ENCODE results near the gene SUV39H2. TPM values are rescaled to one million over a fixed set of nuclear protein-coding genes. Genes with fewer than 3 reads are reported as not detected.
"Not testable (repeated sequence)": the region's sequence is repeated elsewhere in the genome, so short reads cannot be mapped to it uniquely, and the experiment has no call there.

SUV39H2 gene
- total and polyA plus RNA-seq, 4 donors: 14.4 to 19.4 (median 15.8) TPM

DNA sequence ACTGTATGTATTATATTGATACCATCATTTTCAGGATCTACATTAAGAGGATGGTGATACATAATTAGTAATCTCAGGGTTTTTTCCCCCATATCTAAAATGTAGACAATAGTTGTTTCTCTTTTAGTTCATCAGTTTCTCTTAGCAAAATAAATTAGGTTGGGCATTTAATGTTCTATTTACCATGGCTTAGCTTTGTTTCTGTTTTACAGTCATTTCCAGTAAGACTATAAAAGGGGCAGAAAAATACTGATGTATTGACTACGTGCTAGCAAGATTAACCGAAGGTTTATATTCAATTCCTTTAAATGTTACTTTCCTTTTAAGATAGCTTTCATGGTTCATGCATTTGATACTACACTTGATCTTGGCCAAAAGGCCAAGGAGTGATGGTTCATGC is 26.2 kb downstream of the SUV39H2 start:
- WGBS (ENCODE audit: insufficient coverage): 100% methylated on average over 1 of the region's 2 CpGs
- Histone ChIP-seq H3K36me3 (ENCODE audit: control insufficient read depth, insufficient read depth, low read length) (peaks cover 16% of the 10 kb centered on the region), H3K9me3 (ENCODE audit: control insufficient read depth, insufficient read depth, low read length) (no peaks in the 10 kb centered on the region), H3K4me3 (ENCODE audit: low read depth, low read length) (no peak overlapping the region), H3K4me1 (ENCODE audit: control insufficient read depth, insufficient read depth, low read length) (no peaks in the 10 kb centered on the region), H3K27ac (ENCODE audit: low read depth, low read length) (no peak overlapping the region), H3K27me3 (ENCODE audit: control insufficient read depth, insufficient read depth, low read length) (no peaks in the 10 kb centered on the region)
- no peak for DNase-seq (ENCODE audit: low read depth in 4 of 6, low spot score in 6 of 6)

DNA sequence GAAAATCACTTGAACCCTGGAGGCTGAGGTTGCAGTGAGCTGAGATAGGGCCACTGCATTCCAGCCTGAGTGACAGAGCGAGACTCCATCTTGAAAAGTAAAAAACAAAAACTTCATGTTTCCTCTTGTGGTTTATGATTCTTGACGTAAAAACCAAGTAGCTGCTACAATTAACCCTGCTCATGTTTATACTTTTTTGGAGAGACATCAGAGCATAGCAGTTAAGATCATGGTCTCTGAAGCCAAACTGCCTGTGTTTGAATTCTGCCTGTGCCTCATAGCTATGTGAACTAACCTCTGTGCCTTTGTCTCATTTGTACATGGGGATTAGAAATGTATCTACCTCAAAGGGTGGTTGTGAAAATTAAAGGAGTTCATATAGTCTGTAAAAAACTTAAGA is 27.2 kb downstream of the SUV39H2 start:
- no peak overlapping the region for H3K27ac ChIP-seq (ENCODE audit: low read depth, low read length)
- H3K36me3 ChIP-seq (ENCODE audit: control insufficient read depth, insufficient read depth, low read length): peaks cover 17% of the 10 kb centered on the region
- no peaks in the 10 kb centered on the region for H3K9me3 ChIP-seq (ENCODE audit: control insufficient read depth, insufficient read depth, low read length)
- no peaks in the 10 kb centered on the region for H3K4me1 ChIP-seq (ENCODE audit: control insufficient read depth, insufficient read depth, low read length)
- no peak overlapping the region for H3K4me3 ChIP-seq (ENCODE audit: low read depth, low read length)
- no peaks in the 10 kb centered on the region for H3K27me3 ChIP-seq (ENCODE audit: control insufficient read depth, insufficient read depth, low read length)
- DNase-seq (ENCODE audit: low read depth in 4 of 6, low spot score in 6 of 6): no peak
- 100% methylated on average over 1 of the region's 2 CpGs for WGBS (ENCODE audit: insufficient coverage)

DNA sequence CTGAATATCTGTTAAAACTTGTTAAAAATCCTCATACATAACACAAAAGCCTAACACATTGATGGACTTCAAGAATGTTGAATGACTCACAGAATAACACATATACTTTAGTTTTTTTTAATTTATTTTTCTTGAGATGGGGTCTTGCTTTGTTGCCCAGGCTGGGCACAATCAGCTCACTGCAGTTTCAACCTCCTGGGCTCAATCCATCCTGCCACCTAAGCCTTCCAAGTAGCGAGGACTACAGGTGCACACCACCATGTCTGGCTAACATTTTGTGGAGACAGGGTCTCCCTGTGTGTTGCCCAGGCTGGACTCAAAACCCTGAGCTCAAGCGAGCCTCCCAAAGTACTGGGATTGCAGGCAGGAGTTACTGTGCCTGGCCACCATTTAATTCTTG is 28.1 kb downstream of the SUV39H2 start:
- no peak for DNase-seq (ENCODE audit: low read depth in 4 of 6, low spot score in 6 of 6)
- Histone ChIP-seq H3K36me3 (ENCODE audit: control insufficient read depth, insufficient read depth, low read length) (peaks cover 15% of the 10 kb centered on the region), H3K4me1 (ENCODE audit: control insufficient read depth, insufficient read depth, low read length) (no peaks in the 10 kb centered on the region), H3K4me3 (ENCODE audit: low read depth, low read length) (no peak overlapping the region), H3K9me3 (ENCODE audit: control insufficient read depth, insufficient read depth, low read length) (no peaks in the 10 kb centered on the region), H3K27ac (ENCODE audit: low read depth, low read length) (no peak overlapping the region), H3K27me3 (ENCODE audit: control insufficient read depth, insufficient read depth, low read length) (no peaks in the 10 kb centered on the region)
- 94% methylated on average over 2 of the region's 2 CpGs for WGBS (ENCODE audit: insufficient coverage)

DNA sequence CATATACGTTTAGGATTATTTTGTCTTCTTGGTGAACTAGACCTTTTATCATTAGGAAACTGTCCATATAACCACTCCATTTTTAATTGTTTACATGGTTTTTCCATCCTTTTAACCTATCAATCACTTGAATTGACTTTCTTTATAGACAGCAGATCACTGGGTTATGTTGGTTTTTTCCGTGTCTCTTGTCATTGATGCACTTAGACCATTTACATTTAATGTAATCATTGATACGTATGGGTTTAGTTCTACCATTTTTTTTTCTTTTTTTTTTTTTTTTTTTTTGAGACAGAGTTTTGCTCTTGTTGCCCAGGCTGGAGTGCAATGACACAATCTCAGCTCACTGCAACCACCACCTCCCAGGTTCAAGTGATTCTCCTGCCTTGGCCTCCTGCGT is 28.9 kb downstream of the SUV39H2 start:
- DNase-seq (ENCODE audit: low read depth in 4 of 6, low spot score in 6 of 6); H3K4me1 ChIP-seq (ENCODE audit: control insufficient read depth, insufficient read depth, low read length); H3K27me3 ChIP-seq (ENCODE audit: control insufficient read depth, insufficient read depth, low read length); H3K9me3 ChIP-seq (ENCODE audit: control insufficient read depth, insufficient read depth, low read length); H3K4me3 ChIP-seq (ENCODE audit: low read depth, low read length); H3K27ac ChIP-seq (ENCODE audit: low read depth, low read length): not testable (repeated sequence)
- H3K36me3 ChIP-seq (ENCODE audit: control insufficient read depth, insufficient read depth, low read length): peaks cover 18% of the 10 kb centered on the region
- WGBS (ENCODE audit: insufficient coverage): 100% methylated on average over 1 of the region's 4 CpGs

DNA sequence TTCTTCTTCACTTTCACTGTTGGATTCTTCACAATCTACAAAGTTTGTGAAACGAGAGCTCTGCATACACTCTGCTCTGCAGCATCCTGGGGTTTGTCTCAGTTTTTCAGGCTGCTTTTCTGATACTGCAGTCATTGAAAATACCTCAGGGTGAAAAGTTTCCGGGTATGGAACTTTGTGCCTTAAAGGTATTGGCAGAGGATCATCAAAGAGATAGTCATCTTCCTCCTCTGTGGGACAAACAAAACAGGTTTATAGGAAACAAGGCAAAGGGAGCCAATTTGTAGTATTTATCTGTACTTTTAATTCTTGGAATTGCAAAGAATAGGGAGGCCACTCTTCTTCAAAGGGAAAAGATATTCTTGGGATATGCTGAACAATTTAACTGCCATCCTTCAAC is 30.4 kb downstream of the SUV39H2 start:
- Histone ChIP-seq H3K36me3 (ENCODE audit: control insufficient read depth, insufficient read depth, low read length) (peaks cover 22% of the 10 kb centered on the region), H3K4me1 (ENCODE audit: control insufficient read depth, insufficient read depth, low read length) (no peaks in the 10 kb centered on the region)

DNA sequence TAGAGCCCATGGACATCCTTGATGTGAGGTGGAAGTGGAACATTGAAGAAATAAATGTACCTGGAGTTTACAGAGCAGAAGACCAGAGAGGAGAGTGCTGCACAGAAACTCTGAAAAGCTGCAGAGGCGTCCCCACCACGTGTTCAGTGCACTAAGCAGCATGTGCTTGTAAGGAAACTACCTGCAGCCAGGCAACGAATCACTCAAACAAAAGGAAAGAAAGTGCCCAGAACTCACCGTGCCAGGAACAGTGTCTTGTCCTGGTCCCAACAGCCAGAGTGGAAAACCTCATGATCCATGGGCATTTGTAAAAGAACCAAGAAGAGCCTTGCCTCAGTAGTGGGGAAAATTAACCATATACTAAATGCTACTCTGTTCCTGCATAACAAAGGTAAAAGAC is 32.3 kb downstream of the SUV39H2 start:
- no peak overlapping the region for H3K27ac ChIP-seq (ENCODE audit: low read depth, low read length)
- peaks cover 18% of the 10 kb centered on the region for H3K36me3 ChIP-seq (ENCODE audit: control insufficient read depth, insufficient read depth, low read length)
- peaks cover 2% of the 10 kb centered on the region for H3K9me3 ChIP-seq (ENCODE audit: control insufficient read depth, insufficient read depth, low read length)
- 88% methylated on average over 3 of the region's 4 CpGs for WGBS (ENCODE audit: insufficient coverage)
- H3K4me1 ChIP-seq (ENCODE audit: control insufficient read depth, insufficient read depth, low read length): no peaks in the 10 kb centered on the region
- no peak for DNase-seq (ENCODE audit: low read depth in 4 of 6, low spot score in 6 of 6)
- H3K4me3 ChIP-seq (ENCODE audit: low read depth, low read length): no peak overlapping the region
- no peaks in the 10 kb centered on the region for H3K27me3 ChIP-seq (ENCODE audit: control insufficient read depth, insufficient read depth, low read length)

More for the DNA sequence above, 30.4 kb downstream of the SUV39H2 start:
- WGBS (ENCODE audit: insufficient coverage): no CpG with 5 or more reads among the region's 2 CpGs
- Histone ChIP-seq H3K4me3 (ENCODE audit: low read depth, low read length) (no peak overlapping the region), H3K27me3 (ENCODE audit: control insufficient read depth, insufficient read depth, low read length) (no peaks in the 10 kb centered on the region), H3K27ac (ENCODE audit: low read depth, low read length) (no peak overlapping the region), H3K9me3 (ENCODE audit: control insufficient read depth, insufficient read depth, low read length) (no peaks in the 10 kb centered on the region)
- no peak for DNase-seq (ENCODE audit: low read depth in 4 of 6, low spot score in 6 of 6)

DNA sequence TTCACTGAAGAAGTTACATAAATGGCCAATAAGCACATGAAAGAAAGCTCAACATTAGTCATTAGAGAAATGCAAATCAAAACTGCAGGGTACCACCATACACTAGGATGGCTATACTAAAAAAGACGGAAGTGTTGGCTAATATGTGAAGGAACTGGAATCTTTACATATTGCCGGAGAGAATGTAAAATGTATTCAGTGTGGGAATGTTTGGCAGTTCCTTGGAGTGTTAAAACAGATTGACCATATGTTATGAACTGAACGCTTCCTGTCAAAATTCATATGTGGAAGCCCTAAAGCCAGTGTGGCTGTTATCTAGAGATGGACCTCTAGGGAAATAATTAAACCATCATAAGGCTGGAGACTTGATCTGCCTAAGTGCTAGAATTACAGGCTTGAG is 33.1 kb downstream of the SUV39H2 start:
- peak in 1 of 6 donors; percentile 57 for DNase-seq (ENCODE audit: low read depth in 4 of 6, low spot score in 6 of 6)
- no peak overlapping the region for H3K4me3 ChIP-seq (ENCODE audit: low read depth, low read length)
- H3K4me1 ChIP-seq (ENCODE audit: control insufficient read depth, insufficient read depth, low read length): no peaks in the 10 kb centered on the region
- peaks cover 2% of the 10 kb centered on the region for H3K9me3 ChIP-seq (ENCODE audit: control insufficient read depth, insufficient read depth, low read length)
- H3K27me3 ChIP-seq (ENCODE audit: control insufficient read depth, insufficient read depth, low read length): no peaks in the 10 kb centered on the region
- peaks cover 17% of the 10 kb centered on the region for H3K36me3 ChIP-seq (ENCODE audit: control insufficient read depth, insufficient read depth, low read length)
- H3K27ac ChIP-seq (ENCODE audit: low read depth, low read length): no peak overlapping the region
- WGBS (ENCODE audit: insufficient coverage): 77% methylated on average over 2 of the region's 3 CpGs

DNA sequence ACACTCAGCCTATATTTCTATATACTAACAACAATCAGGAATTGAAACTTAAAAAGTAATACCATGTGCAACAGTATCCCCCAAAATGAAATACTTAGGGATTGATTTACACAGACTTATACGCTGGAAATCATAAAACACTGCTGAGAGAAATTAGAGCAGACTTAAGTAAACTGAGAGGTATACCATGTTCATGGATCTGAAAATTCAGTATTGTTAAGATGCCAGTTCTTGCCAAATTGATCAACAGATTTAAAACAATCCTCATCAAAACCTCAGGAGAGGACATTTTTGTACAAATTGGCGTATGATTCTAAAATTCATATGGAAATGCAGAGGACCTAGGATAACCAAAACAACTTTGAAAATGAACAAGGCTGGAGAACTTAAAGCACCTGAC is 37.9 kb downstream of the SUV39H2 start:
- no peak for DNase-seq (ENCODE audit: low read depth in 4 of 6, low spot score in 6 of 6)
- Histone ChIP-seq H3K36me3 (ENCODE audit: control insufficient read depth, insufficient read depth, low read length) (peaks cover 19% of the 10 kb centered on the region), H3K4me1 (ENCODE audit: control insufficient read depth, insufficient read depth, low read length) (no peaks in the 10 kb centered on the region), H3K27ac (ENCODE audit: low read depth, low read length) (no peak overlapping the region), H3K9me3 (ENCODE audit: control insufficient read depth, insufficient read depth, low read length) (peaks cover 2% of the 10 kb centered on the region), H3K27me3 (ENCODE audit: control insufficient read depth, insufficient read depth, low read length) (no peaks in the 10 kb centered on the region), H3K4me3 (ENCODE audit: low read depth, low read length) (no peak overlapping the region)
- no CpG with 5 or more reads among the region's 2 CpGs for WGBS (ENCODE audit: insufficient coverage)

DNA sequence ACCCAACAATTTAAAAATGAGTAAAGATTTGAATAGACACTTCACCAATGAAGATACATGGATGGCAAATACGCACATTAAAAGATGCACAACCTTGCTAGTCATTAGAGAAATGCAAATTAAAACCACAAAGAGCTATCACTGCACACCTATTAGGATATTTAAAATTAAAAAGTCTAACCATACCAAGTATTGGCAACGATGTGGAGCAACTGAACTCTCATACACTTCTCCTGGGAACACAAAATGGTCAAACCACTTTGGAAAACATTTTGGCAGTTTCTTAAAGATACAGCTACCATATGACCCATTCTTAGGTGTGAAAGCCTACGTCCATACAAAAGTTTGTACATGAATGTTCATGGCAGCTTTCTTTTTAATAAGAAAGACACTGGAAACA is 39.2 kb downstream of the SUV39H2 start:
- peaks cover 19% of the 10 kb centered on the region for H3K36me3 ChIP-seq (ENCODE audit: control insufficient read depth, insufficient read depth, low read length)

DNA sequence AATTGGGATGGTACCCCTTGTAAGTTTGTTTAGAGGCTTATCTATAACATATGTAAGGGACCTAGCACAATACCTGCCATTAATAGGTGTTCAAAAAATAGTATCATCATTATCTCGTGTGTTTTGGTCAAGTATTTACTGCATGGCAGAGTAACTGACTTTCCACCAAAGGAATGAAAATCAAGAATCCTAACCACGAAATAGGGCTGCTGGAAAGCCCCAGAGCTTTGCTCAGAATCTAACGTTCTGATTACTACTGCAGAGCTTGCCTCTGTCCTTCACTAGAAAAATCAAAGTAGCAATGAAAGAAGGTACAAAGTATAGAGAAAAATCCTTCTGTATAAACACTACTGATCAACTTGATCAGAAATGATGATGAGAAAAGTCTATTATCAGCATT is 40.3 kb downstream of the SUV39H2 start:
- no peak for DNase-seq (ENCODE audit: low read depth in 4 of 6, low spot score in 6 of 6)
- Histone ChIP-seq H3K4me3 (ENCODE audit: low read depth, low read length) (no peak overlapping the region), H3K4me1 (ENCODE audit: control insufficient read depth, insufficient read depth, low read length) (no peaks in the 10 kb centered on the region), H3K27ac (ENCODE audit: low read depth, low read length) (no peak overlapping the region), H3K9me3 (ENCODE audit: control insufficient read depth, insufficient read depth, low read length) (peaks cover 2% of the 10 kb centered on the region), H3K27me3 (ENCODE audit: control insufficient read depth, insufficient read depth, low read length) (no peaks in the 10 kb centered on the region), H3K36me3 (ENCODE audit: control insufficient read depth, insufficient read depth, low read length) (peaks cover 21% of the 10 kb centered on the region)
- no CpG with 5 or more reads among the region's 3 CpGs for WGBS (ENCODE audit: insufficient coverage)

More for the DNA sequence above, 39.2 kb downstream of the SUV39H2 start:
- Histone ChIP-seq H3K27me3 (ENCODE audit: control insufficient read depth, insufficient read depth, low read length) (no peaks in the 10 kb centered on the region), H3K27ac (ENCODE audit: low read depth, low read length) (no peak overlapping the region), H3K4me3 (ENCODE audit: low read depth, low read length) (no peak overlapping the region), H3K9me3 (ENCODE audit: control insufficient read depth, insufficient read depth, low read length) (peaks cover 2% of the 10 kb centered on the region), H3K4me1 (ENCODE audit: control insufficient read depth, insufficient read depth, low read length) (no peaks in the 10 kb centered on the region)
- WGBS (ENCODE audit: insufficient coverage): no CpG with 5 or more reads among the region's 3 CpGs
- no peak for DNase-seq (ENCODE audit: low read depth in 4 of 6, low spot score in 6 of 6)

Measured in spinal cord (tissue), 10 donors.